Type B pancreatic cell (in vitro differentiated cells): Measurements from ENCODE around the gene ZNF22. TPM values are rescaled to one million over a fixed set of nuclear protein-coding genes. Genes with fewer than 3 reads are reported as not detected.

ENCODE experiments used
- DNase-seq: peaks from one replicate; pipeline ENCODE4 v3.0.0; 2021; ENCODE audit warnings: mixed read lengths; ENCODE audit not compliant: unreplicated experiment; ENCODE audit errors: extremely low spot score
- H3K27ac Mint-ChIP-seq: 2 replicates; pipeline ENCODE4 v1.8.0; 2021; ENCODE audit warnings: mild to moderate bottlenecking, mixed read lengths
- H3K27me3 Mint-ChIP-seq: 2 replicates; pipeline ENCODE4 v1.8.0; 2021; ENCODE audit warnings: mixed read lengths
- H3K36me3 Mint-ChIP-seq: 2 replicates; pipeline ENCODE4 v1.8.0; 2021; ENCODE audit warnings: mixed read lengths
- H3K4me1 Mint-ChIP-seq: one replicate; pipeline ENCODE4 v1.8.0; 2021; ENCODE audit warnings: mixed read lengths; ENCODE audit not compliant: unreplicated experiment
- H3K4me3 Mint-ChIP-seq: 2 replicates; pipeline ENCODE4 v1.8.0; 2021; ENCODE audit warnings: mild to moderate bottlenecking, mixed read lengths
- H3K9me3 Mint-ChIP-seq: 2 replicates; pipeline ENCODE4 v1.8.0; 2021; ENCODE audit warnings: mixed read lengths
- CTCF ChIP-seq: fragments of 200-600 bp; sonication (generic); conservative IDR thresholded peaks from 2 replicates; pipeline ENCODE4 v1.5.0; 2021; ENCODE audit warnings: antibody characterized with exemption, mild to moderate bottlenecking
- total RNA-seq: library from RNA; stranded (reverse); gene quantifications from 2 replicates; pipeline ENCODE4 v1.2.1, GENCODE V29; 2021; ENCODE audit warnings: low replicate concordance

Gene ZNF22
- total RNA-seq, 1 donor from 2014 or later: 39.0 TPM

- Mint-ChIP-seq H3K9me3 (no peaks in the 10 kb centered on the region), H3K4me3 (peak overlapping the region; percentile 49), H3K4me1 (peaks cover 25% of the 10 kb centered on the region), H3K36me3 (peaks cover 3% of the 10 kb centered on the region), H3K27ac (peak overlapping the region; percentile 83), H3K27me3 (no peaks in the 10 kb centered on the region)
- no peak for TF ChIP-seq CTCF
- DNase-seq: no peak
Measured at GRCh38 chr10:44995581-44995913, 5.2 kb upstream of the ZNF22 start.

DNA sequence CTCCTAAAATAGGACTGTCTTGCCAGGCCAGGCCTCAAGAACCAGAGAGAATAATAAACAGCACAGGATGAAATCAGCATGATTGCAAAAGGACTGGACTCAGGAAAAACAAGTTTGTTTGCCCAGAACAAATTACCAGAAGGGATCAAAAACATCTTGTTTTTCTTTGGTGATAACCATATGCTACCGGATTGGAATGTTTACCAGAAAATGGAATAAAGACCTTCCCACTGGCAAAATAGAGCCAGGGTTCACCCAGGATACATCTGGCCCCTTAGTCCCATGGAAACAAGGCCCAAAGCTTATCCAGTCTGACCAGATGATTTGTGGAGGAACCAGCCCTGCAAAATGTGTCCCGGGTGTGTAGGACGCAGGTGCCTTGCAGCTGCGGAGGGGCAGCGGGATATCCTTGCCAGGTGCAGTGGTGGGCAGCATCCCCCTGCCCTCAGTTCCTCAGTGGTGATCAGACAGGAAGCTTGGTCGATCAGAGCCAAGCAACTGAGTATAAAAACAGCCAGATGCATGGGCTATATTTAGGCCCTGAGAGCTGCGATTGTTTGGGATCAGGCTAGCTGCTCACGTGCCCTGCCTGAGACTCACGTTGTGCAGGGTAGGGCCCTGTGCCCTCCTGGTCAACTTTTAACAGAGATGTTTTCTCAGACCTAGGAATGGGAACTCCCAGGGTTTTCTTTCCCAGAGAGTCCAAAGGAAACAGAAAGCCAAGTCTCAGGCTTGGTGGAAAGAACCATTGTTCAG lies 4.6 kb upstream of the ZNF22 start:
- H3K4me1 Mint-ChIP-seq: peaks cover 22% of the 10 kb centered on the region
- H3K27ac Mint-ChIP-seq: peak overlapping the region; percentile 83
- peak overlapping the region; percentile 49 for H3K4me3 Mint-ChIP-seq
- no peaks in the 10 kb centered on the region for H3K27me3 Mint-ChIP-seq
- TF ChIP-seq CTCF: no peak
- no peak for DNase-seq
- H3K36me3 Mint-ChIP-seq: peaks cover 3% of the 10 kb centered on the region
- H3K9me3 Mint-ChIP-seq: no peaks in the 10 kb centered on the region

DNA sequence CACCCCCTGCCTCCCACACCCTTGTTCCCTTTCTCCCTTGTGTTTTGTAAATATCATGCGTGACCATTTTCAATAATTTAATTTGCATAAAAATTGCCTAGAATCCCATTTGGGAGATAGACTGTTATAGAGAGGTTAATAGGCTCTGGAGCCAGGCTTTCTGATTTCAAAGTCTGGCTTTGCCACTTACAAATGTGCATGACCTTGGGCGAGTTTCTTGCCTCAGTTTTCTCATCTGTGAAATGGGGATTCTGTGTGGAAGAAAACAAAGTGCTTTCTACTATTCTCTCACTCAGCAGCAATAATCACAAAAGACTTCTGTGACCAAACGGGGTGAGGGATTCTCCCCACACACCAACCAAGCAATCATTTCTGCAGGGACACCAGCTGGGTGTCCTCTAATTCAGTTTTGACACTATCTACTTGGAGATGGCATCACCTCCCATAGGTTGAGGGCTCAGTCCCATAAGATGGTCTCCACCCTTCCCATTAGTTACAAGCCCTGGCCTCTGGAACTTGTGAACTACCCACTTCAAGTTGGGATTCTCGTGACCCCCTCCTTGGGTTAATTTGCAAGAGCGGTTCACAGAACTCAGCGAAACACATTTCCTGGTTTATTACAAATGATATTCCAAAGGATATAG lies 3.5 kb upstream of the ZNF22 start:
- Mint-ChIP-seq H3K9me3 (no peaks in the 10 kb centered on the region), H3K4me3 (no peak overlapping the region)

DNA sequence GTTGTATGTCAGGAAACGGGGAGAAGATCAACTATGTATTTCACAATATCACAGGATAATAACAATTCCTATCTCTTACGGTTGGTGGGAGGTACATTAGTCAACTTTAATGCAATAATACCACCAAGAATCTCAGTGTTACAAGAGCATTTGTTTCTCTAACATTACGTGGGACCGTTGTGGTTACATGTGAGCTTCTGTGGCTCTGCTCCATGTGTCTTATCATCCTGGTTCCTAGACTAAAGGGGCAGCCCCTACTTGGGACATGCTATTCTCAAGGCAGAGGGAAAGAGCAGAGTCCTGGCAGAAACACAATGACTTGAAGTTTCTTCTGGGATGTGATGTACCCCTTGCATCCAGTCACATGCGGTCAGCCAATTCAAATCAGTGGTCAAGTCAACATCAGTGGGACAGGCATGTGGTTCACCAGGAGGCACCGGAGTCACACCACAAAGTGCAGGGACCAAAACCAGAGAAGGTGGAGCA lies 2.5 kb upstream of the ZNF22 start:
- H3K27ac Mint-ChIP-seq: no peak overlapping the region
- no peak for DNase-seq
- peaks cover 17% of the 10 kb centered on the region for H3K36me3 Mint-ChIP-seq
- H3K4me3 Mint-ChIP-seq: no peak overlapping the region
- no peaks in the 10 kb centered on the region for H3K27me3 Mint-ChIP-seq
- peaks cover 22% of the 10 kb centered on the region for H3K4me1 Mint-ChIP-seq
- peaks cover 3% of the 10 kb centered on the region for H3K9me3 Mint-ChIP-seq
- TF ChIP-seq CTCF: no peak

More for the DNA sequence above, 3.5 kb upstream of the ZNF22 start:
- Mint-ChIP-seq H3K36me3 (peaks cover 7% of the 10 kb centered on the region), H3K27me3 (no peaks in the 10 kb centered on the region), H3K27ac (peak overlapping the region; percentile 11), H3K4me1 (peaks cover 22% of the 10 kb centered on the region)
- no peak for TF ChIP-seq CTCF
- no peak for DNase-seq

GRCh38 chr10:45000138-45000751 lies 478 bp upstream of the ZNF22 start:
- no peaks in the 10 kb centered on the region for H3K27me3 Mint-ChIP-seq
- peak overlapping the region; percentile 97 for H3K27ac Mint-ChIP-seq
- peaks cover 16% of the 10 kb centered on the region for H3K4me1 Mint-ChIP-seq
- TF ChIP-seq CTCF: no peak
- DNase-seq: no peak
- peak overlapping the region; percentile 87 for H3K4me3 Mint-ChIP-seq
- peaks cover 33% of the 10 kb centered on the region for H3K36me3 Mint-ChIP-seq
- peaks cover 3% of the 10 kb centered on the region for H3K9me3 Mint-ChIP-seq
